ENCODE results near the gene CCBE1.
A peak's percentile ranks its signal among the peaks of the same experiment; 100 is the strongest.

CCBE1 gene

DNA sequence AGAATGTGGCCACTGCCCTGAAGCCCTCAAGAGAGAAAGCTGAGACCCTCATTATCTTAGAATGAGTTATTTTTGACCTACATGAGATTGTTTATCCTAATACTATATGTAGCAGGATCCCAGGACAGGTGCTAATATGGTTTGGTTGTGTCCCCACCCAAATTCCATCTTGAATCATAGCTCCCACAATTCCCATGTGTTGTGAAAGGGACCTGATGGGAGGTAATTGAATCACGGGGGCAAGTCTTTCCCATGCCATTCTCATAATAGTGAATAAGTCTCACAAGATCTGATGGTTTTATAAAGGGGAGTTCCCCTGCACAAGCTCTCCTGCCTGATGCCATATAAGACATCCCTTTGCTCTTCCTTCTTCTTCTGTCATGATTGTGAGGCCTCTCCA is 76.8 kb downstream of the CCBE1 start:
- DNase-seq (ENCODE audit: low read depth, low spot score) = no peak

DNA sequence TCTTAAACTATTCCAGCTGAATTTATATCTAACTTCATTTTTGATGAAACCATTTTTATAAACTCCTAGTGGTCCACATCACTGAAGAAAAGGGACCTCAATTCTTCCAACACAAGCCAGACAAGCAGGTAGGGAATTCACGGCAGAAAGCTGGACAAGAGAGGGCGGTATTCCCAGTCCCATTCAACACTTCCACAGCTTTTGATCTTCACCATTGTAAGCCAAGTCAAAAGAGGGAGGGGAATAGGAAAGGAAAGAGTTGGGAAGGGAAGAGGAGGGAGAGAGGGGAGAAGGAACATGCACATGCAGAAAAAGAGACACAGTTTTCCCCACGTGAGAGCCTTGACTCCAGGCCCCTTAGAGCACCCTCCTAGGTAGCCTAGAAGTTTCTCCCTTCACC is 77.4 kb downstream of the CCBE1 start:
- no peak for DNase-seq (ENCODE audit: low read depth, low spot score)

DNA sequence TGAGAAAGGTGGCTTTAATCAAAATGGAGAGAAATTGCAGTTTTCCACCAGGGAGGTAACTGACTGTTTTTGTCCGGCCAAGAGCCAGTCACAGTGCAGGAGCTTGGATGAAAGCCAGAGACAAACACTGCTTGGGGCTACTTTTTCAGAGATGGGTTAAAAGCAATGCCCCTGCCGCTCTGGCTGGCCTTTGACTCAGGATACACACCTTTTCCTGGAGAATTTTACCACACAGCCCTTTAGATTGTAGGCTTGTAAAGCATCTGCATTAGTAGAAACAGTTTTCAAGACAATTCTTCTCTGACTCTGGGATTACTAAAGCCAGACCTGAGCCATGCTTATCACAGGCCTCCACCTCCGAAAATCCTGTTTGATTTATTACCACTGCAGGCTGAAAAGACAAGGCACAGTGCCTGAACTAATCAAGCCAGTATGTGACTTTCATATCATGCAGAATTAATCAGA is 79.7 kb downstream of the CCBE1 start:
- DNase-seq (ENCODE audit: low read depth, low spot score) = peak; percentile 77

DNA sequence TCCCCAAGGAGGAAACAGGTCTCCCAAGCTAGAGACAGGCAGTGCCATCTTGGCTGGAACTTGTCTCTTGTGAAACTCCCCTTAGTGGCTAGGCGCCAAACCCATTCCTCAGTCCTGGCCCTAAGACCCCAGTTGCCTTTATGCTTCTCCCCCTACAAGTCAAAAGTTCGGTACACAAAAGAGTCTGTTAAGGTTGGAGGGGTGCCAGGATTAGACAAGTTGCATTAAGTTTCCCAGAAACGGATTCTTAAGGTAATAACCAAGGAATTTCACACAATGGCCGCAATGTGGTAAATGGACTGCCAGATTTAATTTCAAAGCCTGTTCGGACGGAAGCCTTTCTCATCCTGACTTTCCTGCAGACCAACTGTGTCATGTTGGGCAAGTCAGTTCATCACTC is 80.7 kb downstream of the CCBE1 start:
- DNase-seq (ENCODE audit: low read depth, low spot score) = no peak

GRCh38 chr18:59613903-59614302 is 83.3 kb downstream of the CCBE1 start:
- DNase-seq (ENCODE audit: low read depth, low spot score) = no peak

DNA sequence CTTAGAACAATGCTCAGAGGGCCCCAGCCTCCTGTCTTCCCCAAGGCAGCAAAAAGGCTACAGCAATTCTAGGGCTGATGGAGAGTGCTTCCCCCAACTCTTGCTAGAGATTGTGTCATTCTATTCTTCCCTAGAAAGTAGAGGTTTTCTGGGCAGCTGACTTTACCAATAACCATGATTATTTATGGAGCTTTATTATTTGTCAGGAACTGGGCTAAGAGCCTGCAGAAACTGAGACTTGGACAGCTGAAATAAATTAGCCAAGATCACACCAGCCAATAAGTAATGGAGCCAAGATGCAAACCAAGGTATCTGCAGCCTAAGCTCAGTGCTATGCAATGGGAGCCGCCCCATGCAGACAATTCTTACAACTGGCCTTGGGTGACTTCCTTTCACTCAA is 84.8 kb downstream of the CCBE1 start:
- DNase-seq (ENCODE audit: low read depth, low spot score) = peak; percentile 37

- peak; percentile 61 for DNase-seq (ENCODE audit: low read depth, low spot score)
These were observed 86.6 kb downstream of the CCBE1 start for GRCh38 chr18:59610546-59611140.

- DNase-seq (ENCODE audit: low read depth, low spot score) = no peak
These were observed 87.6 kb downstream of the CCBE1 start for GRCh38 chr18:59609654-59610053.

DNA sequence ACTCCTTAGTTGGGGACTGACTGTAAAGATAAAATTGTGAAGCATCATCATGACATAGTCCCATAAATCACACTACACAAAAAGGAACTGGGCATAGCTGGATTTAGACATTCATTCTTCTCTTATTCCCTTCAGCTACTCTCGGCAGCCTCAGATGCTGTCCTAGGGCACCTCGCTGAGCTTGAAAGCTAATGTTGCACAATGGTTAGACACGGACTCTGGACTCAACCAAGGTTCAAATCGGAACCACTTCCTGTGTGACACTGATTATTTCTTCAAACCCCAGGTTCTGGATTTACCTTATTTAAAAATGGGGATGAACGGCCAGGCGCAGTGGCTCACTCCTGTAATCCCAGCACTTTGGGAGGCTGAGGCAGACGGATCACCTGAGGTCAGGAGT is 89.8 kb downstream of the CCBE1 start:
- DNase-seq (ENCODE audit: low read depth, low spot score) = no peak

DNA sequence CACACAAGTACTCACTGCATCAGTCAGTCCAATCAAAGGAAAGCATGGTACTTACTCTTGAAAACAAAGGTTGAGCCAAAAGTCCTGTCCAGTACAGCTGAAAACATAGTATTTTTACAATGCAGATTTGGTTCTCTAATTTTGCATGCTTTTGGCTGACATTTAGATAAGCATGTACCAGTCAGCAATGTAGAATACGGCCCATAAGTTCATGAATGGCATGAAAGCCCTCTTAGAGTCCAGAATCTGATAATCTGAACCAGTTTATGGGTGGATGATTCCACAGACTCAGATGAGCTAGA is 90.2 kb downstream of the CCBE1 start:
- DNase-seq (ENCODE audit: low read depth, low spot score) = no peak

GRCh38 chr18:59606193-59607077 is 90.8 kb downstream of the CCBE1 start:
- no peak for DNase-seq (ENCODE audit: low read depth, low spot score)

- no peak for DNase-seq (ENCODE audit: low read depth, low spot score)
These were observed 91.5 kb downstream of the CCBE1 start for GRCh38 chr18:59605633-59606192.

DNA sequence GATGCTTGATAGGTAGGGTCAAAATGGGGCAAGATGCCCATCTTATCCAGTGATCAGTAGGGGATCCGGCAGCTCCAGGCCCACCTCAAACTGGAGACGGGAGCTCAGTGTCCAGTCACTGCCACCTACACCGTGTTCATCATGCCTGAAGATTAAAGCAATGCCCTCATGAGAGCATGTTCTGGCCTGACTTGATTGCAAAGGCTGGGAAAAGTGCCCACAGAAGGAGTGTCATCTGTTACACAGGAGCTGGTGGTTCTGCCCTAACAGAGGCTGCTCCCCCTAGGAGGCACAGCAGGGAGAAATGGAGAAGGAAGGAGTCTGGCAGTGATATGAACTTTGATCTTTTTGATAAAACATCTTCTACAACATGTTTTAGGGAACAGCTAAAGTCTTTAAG is 92.3 kb downstream of the CCBE1 start:
- no peak for DNase-seq (ENCODE audit: low read depth, low spot score)

- DNase-seq (ENCODE audit: low read depth, low spot score) = no peak
These were observed 100.2 kb downstream of the CCBE1 start for GRCh38 chr18:59597049-59597448.

DNA sequence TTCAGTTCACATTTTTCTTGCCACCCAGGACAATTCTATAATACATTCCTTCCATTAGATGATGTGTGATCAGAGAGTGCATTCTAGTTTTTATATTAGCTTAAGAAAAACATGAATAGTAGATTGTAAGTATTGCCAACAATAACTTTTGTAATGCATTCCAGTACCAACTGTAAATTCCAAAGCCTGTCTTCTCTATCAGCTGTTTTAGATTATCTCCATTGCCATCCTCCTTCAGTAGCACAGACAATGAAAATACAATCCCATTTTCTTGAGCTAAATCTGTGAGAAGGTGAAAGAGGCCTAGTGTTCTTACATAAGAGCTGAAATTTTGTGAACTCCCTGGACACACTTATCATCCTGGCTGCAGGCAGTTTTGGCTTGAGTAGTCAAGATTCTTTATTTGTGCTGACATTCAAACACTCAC is 103.9 kb downstream of the CCBE1 start:
- no peak for DNase-seq (ENCODE audit: low read depth, low spot score)

GRCh38 chr18:59592624-59593023 is 104.6 kb downstream of the CCBE1 start:
- no peak for DNase-seq (ENCODE audit: low read depth, low spot score)

- no peak for DNase-seq (ENCODE audit: low read depth, low spot score)
These were observed 114.8 kb downstream of the CCBE1 start for GRCh38 chr18:59582395-59582794.

- no peak for DNase-seq (ENCODE audit: low read depth, low spot score)
These were observed 117.7 kb downstream of the CCBE1 start for GRCh38 chr18:59579509-59579908.

DNA sequence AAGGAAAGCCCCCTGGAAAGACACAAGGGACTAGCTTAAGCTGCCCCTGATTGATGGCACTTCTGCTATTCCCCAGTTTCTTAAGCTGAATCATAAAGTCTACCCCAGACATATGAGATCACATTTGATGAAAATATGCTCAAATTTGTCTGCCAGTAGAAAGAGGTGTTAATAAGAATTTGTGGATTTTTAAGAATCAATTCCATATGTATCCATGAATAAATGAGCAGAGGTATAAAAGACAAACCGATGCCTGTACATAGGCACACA is 119.9 kb downstream of the CCBE1 start:
- no peak for DNase-seq (ENCODE audit: low read depth, low spot score)

DNA sequence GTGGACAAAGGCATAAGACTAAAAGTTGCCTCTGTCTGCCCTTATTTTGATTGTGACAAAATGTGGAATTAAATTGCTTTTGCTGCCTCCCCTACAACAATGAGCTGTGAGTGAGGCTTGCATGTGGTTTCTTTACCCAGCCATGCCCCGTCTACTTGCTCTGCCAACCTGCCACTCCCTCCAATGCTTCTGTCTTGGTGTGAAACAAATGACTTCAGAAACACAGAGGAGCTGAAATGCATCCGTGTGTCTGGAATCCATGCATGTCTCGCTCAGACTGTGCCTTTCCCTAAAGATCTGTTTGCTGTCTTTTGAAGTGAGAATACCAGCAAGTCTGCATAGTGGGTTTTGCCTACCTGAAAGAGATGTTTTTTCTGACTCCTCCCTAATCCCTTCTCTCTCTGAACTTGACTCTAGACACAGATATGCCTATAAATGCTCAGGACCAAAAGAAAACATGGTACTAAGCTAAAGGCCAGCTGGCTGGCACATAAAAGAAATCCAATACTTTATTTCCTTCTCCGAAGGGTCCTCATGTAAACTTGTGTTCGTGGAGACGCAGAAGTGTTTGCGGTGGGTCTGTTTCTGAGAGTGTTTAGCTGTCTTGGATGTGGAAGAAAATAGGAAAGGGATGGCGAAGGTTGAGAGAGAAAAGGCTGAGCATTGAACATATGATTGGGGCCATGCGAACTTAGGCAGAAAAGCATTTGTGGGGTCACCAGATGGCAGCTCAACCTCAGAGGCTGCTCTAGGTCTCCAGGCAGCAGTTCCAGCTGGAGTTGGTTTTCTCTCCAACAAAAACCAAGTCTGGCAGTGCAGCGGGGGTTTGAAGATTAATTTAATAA is 120.5 kb downstream of the CCBE1 start:
- DNase-seq (ENCODE audit: low read depth, low spot score) = no peak

DNA sequence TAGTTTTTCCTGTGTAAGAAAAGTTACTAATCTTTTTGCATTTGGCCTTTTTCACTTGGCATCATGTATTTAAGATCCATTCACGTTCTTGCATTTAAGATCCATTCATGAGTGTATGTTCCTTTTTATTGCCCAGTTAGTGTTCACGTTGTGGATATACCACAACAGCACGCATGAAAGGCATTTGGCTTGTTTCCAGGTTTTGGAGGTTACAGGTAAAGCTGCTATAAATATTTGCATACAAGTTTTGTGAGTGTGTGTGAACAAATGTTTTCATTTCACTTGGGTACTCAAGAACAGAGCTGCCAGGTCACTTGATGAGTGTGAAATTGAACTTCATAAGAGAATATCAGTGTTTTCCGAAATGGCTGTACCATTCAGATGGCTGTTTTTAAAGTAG is 121.2 kb downstream of the CCBE1 start:
- no peak for DNase-seq (ENCODE audit: low read depth, low spot score)

DNA sequence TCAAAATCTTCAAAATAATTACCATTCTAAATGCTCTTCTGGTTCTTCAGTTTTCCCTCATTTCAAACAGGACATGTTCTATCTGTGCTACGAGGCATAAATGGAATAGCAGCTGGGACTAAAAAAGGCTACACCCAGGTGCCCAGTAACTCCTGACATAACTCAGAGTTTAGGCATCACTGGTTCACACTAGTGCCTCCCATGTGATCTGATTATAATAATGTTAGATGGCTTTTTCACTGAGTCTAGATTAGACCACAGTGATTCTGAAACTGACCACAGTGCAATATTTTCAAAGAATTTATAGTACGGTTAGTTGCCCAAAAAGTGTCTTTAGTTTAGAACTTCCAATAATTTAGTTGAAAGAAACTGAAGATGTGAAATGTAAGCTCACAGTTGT is 123.3 kb downstream of the CCBE1 start:
- no peak for DNase-seq (ENCODE audit: low read depth, low spot score)

All from ELF-1 (cell line).